Heart left ventricle (tissue), 16 donors: ENCODE data around the gene MAGEA12. TPM values are rescaled to one million over a fixed set of nuclear protein-coding genes. Genes with fewer than 3 reads are reported as not detected.
"Not testable (repeated sequence)": the region's sequence is repeated elsewhere in the genome, so short reads cannot be mapped to it uniquely, and the experiment has no call there.

Experiments
- ATAC-seq, 4 donors: fragments of 200-7000 bp; cut with Tn5 transposase; one replicate each; pipeline ENCODE4 v1.9.1; 2020 to 2022; ENCODE audit warnings: moderate library complexity in 4 of 4, mild to moderate bottlenecking in 3 of 4, moderate number of reproducible peaks in 1 of 4
- DNase-seq, 5 donors: peaks; one replicate each; pipeline ENCODE4 v3.0.0-alpha.2; 2020
- H3K27ac ChIP-seq, 12 donors: fragments of 200-600 bp; sonication (generic) in 4 of 12; one replicate each; pipeline versions ENCODE4 v1.5.0 to v1.8.0; 2016 to 2022; ENCODE audit warnings: mild to moderate bottlenecking in 2 of 12
- H3K27me3 ChIP-seq, 9 donors: fragments of 200-600 bp; sonication (generic) in 2 of 9; one replicate each; pipeline versions ENCODE4 v1.5.1 to v1.8.0; 2016 to 2022; ENCODE audit warnings: mild to moderate bottlenecking in 3 of 9
- H3K36me3 ChIP-seq, 9 donors: fragments of 200-600 bp; sonication (generic) in 2 of 9; one replicate each; pipeline versions ENCODE4 v1.5.0 to v1.8.0; 2018 to 2022; ENCODE audit warnings: mild to moderate bottlenecking in 2 of 9
- H3K4me1 ChIP-seq, 12 donors: fragments of 200-600 bp; sonication (generic) in 4 of 12; one replicate each; pipeline versions ENCODE4 v1.5.0 to v1.8.0; 2016 to 2022; ENCODE audit warnings: mild to moderate bottlenecking in 3 of 12
- H3K4me3 ChIP-seq, 12 donors: fragments of 200-600 bp; sonication (generic) in 4 of 12; one replicate each; pipeline versions ENCODE4 v1.5.0 to v1.8.0; 2017 to 2022; ENCODE audit warnings: mild to moderate bottlenecking in 9 of 12, moderate library complexity in 4 of 12
- H3K9me3 ChIP-seq, 12 donors: fragments of 200-600 bp; sonication (generic) in 4 of 12; one replicate each; pipeline versions ENCODE4 v1.5.0 to v1.8.0; 2016 to 2022; ENCODE audit warnings: mild to moderate bottlenecking in 1 of 12
- POLR2A ChIP-seq, 2 donors: fragments of 450-650 bp; IDR thresholded peaks; one replicate each; pipeline ENCODE4 v1.6.1; 2017; ENCODE audit warnings: antibody characterized with exemption in 2 of 2, mild to moderate bottlenecking in 2 of 2, moderate library complexity in 2 of 2
- WGBS, 4 donors: extraction: QIAGEN DNeasy Blood & Tissue Kit in 2 of 4; methylation state at CpG; one replicate each; pipeline versions ENCODE4 v1.1.5 to v1.1.7; 2013 to 2018; 5-methylcytosine and 5-hydroxymethylcytosine counted together
- intact Hi-C, 10 donors: fragments of 100-400 bp; cut with DNase I; formaldehyde crosslinking; loops; one replicate each; pipeline versions ENCODE4 v1.11.1 to v1.14.2; 2022
- long read RNA-seq, 3 donors: library from polyadenylated mRNA; unstranded; transcript quantifications; one replicate each; pipeline ENCODE4 v2.0.0, GENCODE V29; 2020 to 2021
- polyA plus RNA-seq, 2 donors: library from polyadenylated mRNA; stranded (reverse); fragments of 200-250 nt; gene quantifications; one replicate each; pipeline ENCODE4 v1.2.3, GENCODE V29; 2013
- total RNA-seq, 9 donors: library from RNA; depleted of rRNA in 2 of 9; stranded (reverse); fragments of >200 nt in 2 of 9; fragmentation: NEBNext Ultra II Directional in 3 of 9; extraction: Animal tissue kit (Norgen Biotek cat#: 25700) in 3 of 9; gene quantifications; one replicate each; pipeline versions ENCODE4 v1.1.0 to v1.2.4, GENCODE V29; 2016 to 2023
- TF ChIP-seq, protein P1 (sequence below), 12 donors: fragments of 200-600 bp; sonication (generic) in 4 of 12; IDR thresholded peaks; one replicate each; pipeline versions ENCODE4 v1.5.0 to v1.8.0; 2018 to 2022; ENCODE audit warnings: antibody characterized with exemption in 12 of 12, mild to moderate bottlenecking in 5 of 12
- donor health status: ischemic (EF 13 %, LVEDD 7.1; RV severe dilation, severe dysfunction).
- donor health status: healthy with polysubstance abuse.
- donor health status: DM: no; HTN: yes; CAD: no.
- donor health status: DM: no; HTN: no; CAD: no.
- donor health status: ischemic (EF 25% LVEDD 6.9; RV normal size, moderate dysfunction).
- donor health status: ischemic (EF 25% LVEDD 5.7; RV mildly dilated, moderate dysfunction).
- donor health status: healthy.
- donor health status: DM: yes; HTN: yes; CAD: no.
- donor health status: ischemic (EF 35%, LVEDD 5.7; RV mildly dilated, moderate dysfunction).
- donor health status: nonischemic (EF 11% LVEDD 7.7; RV severe dilation, severe dysfunction).
- donor health status: DM: yes; HTN: yes; CAD: no.
- donor health status: PGD.
- donor health status: ischemic (EF 29% LVEDD 5.4; RV normal size, mild dysfunction).
- donor health status: nonischemic (EF 23%, LVEDD 6.1; RV moderate dilation, normal function).

MAGEA12 gene
- not detected for total RNA-seq
- not detected for polyA plus RNA-seq
- long read RNA-seq, donor 1 = 0 reads
- long read RNA-seq, donor 2 = 0 reads
- long read RNA-seq, donor 3 = 0 reads

- intact Hi-C loops = no loop called here
- ATAC-seq (no peak), DNase-seq (no peak)
- TF ChIP-seq, protein P1, sequence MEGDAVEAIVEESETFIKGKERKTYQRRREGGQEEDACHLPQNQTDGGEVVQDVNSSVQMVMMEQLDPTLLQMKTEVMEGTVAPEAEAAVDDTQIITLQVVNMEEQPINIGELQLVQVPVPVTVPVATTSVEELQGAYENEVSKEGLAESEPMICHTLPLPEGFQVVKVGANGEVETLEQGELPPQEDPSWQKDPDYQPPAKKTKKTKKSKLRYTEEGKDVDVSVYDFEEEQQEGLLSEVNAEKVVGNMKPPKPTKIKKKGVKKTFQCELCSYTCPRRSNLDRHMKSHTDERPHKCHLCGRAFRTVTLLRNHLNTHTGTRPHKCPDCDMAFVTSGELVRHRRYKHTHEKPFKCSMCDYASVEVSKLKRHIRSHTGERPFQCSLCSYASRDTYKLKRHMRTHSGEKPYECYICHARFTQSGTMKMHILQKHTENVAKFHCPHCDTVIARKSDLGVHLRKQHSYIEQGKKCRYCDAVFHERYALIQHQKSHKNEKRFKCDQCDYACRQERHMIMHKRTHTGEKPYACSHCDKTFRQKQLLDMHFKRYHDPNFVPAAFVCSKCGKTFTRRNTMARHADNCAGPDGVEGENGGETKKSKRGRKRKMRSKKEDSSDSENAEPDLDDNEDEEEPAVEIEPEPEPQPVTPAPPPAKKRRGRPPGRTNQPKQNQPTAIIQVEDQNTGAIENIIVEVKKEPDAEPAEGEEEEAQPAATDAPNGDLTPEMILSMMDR (IDR thresholded peaks at IDR 0.05) = no peak
- no peak for TF ChIP-seq POLR2A (IDR thresholded peaks at IDR 0.05)
- Histone ChIP-seq H3K9me3 (no peaks in the 10 kb centered on the region), H3K36me3 (no peaks in the 10 kb centered on the region), H3K4me1 (no peaks in the 10 kb centered on the region), H3K27ac (no peak within 1 kb of the TSS), H3K27me3 (no peaks in the 10 kb centered on the region), H3K4me3 (no peak within 1 kb of the TSS)
- 82 to 92% (median 86%) methylated on average over 9 to 19 of the region's 21 CpGs for WGBS, 4 donors
These were observed at the start of gene MAGEA12, which contains the start of gene CSAG1 for GRCh38 chrX:152733261-152733975. Gene MAGEA12, plus strand, starts transcription at chrX:152733757. Its CDS starts 2,405 bp downstream, at chrX:152736162. Gene CSAG1, minus strand, starts transcription at chrX:152733721. Its CDS starts 1,261 bp downstream, at chrX:152732460.

GRCh38 chrX:152697952-152698931, 35.3 kb upstream of the MAGEA12 start, which contains the start of gene MAGEA3:
Gene MAGEA3, plus strand, starts transcription at chrX:152698794. Its CDS starts 2,039 bp downstream, at chrX:152700833.
- H3K36me3 ChIP-seq, DNase-seq, H3K4me1 ChIP-seq, H3K27me3 ChIP-seq, intact Hi-C loops, ATAC-seq, H3K27ac ChIP-seq, H3K4me3 ChIP-seq, H3K9me3 ChIP-seq: not testable (repeated sequence)
- 62 to 82% methylated on average over 2 to 7 of the region's 34 CpGs; no CpG with 5 or more reads in 2 of the 4 donors for WGBS, 4 donors

- H3K4me1 ChIP-seq, H3K27ac ChIP-seq, ATAC-seq, H3K9me3 ChIP-seq, H3K27me3 ChIP-seq, H3K36me3 ChIP-seq, intact Hi-C loops, H3K4me3 ChIP-seq: not testable (repeated sequence)
- WGBS, 4 donors = 67 to 92% (median 89%) methylated on average over 4 of the region's 5 CpGs
- peak in 1 of 5 donors; percentile 13 for DNase-seq
These were observed 33.2 kb upstream of the MAGEA12 start for GRCh38 chrX:152700390-152700789.

GRCh38 chrX:152706500-152706899, 27.1 kb upstream of the MAGEA12 start:
- H3K9me3 ChIP-seq, H3K27ac ChIP-seq, H3K27me3 ChIP-seq, intact Hi-C loops, H3K4me3 ChIP-seq, H3K36me3 ChIP-seq, DNase-seq, H3K4me1 ChIP-seq: not testable (repeated sequence)
- 63 to 81% (median 75%) methylated on average over 2 of the region's 7 CpGs for WGBS, 4 donors
- ATAC-seq = peak in 2 of 4 donors; percentile 24 to 42

DNA sequence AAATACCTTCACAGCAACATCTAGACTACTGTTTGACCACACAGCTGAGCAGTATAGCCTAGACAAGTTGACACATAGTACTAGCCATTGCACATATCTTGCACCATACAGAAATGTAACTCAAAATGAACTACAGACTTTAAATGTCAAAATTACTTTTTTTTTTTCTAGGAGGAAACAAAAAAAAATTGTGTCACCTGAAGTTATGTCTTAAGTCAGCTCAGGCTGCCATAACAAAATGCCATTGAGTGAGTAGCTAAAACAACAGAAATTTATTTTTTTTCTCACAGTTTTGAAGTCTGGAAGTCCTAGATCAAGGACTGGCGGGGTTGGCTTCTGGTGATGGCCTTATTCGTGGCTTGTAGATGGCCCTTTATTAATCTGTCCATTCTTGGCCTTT, 24.4 kb upstream of the MAGEA12 start, which contains the start of gene CSAG2:
CSAG2 (minus strand) TSS at position 101 of the 400 bp plus-strand sequence. CDS start 161 bp downstream, outside the sequence.
- H3K9me3 ChIP-seq, H3K4me3 ChIP-seq, DNase-seq, H3K36me3 ChIP-seq, H3K4me1 ChIP-seq, ATAC-seq, H3K27ac ChIP-seq, H3K27me3 ChIP-seq, intact Hi-C loops: not testable (repeated sequence)
- no CpG with 5 or more reads among the region's 2 CpGs for WGBS, 4 donors

GRCh38 chrX:152713195-152713594, 20.4 kb upstream of the MAGEA12 start:
- H3K27ac ChIP-seq, H3K4me3 ChIP-seq, H3K4me1 ChIP-seq, H3K36me3 ChIP-seq, DNase-seq, ATAC-seq, intact Hi-C loops, H3K9me3 ChIP-seq, H3K27me3 ChIP-seq: not testable (repeated sequence)
- WGBS, 4 donors = no CpG with 5 or more reads among the region's 5 CpGs

DNA sequence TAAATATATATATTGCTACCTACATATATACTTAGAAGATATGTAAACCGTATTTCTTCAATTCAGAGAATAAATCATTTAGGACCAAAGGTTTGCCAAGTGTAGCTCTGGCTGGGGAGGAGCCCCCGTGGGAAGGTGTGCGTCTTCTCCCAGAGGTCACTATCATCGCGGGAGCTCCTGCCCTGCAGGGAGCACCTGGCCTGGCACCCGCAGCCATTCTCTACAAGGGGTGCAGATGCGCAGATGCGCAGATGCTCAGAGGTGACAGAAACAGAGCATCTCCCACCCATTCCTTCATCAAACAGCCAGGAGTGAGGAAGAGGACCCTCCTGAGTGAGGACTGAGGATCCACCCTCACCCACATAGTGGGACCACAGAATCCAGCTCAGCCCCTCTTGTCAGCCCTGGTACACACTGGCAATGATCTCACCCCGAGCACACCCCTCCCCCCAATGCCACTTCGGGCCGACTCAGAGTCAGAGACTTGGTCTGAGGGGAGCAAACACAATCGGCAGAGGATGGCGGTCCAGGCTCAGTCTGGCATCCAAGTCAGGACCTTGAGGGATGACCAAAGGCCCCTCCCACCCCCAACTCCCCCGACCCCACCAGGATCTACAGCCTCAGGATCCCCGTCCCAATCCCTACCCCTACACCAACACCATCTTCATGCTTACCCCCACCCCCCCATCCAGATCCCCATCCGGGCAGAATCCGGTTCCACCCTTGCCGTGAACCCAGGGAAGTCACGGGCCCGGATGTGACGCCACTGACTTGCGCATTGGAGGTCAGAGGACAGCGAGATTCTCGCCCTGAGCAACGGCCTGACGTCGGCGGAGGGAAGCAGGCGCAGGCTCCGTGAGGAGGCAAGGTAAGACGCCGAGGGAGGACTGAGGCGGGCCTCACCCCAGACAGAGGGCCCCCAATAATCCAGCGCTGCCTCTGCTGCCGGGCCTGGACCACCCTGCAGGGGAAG, 19.5 kb upstream of the MAGEA12 start, which contains the start of gene MAGEA2B:
MAGEA2B (plus strand) TSS at position 814 of the 973 bp plus-strand sequence. CDS start 2,479 bp downstream, outside the sequence.
- DNase-seq, intact Hi-C loops, H3K27me3 ChIP-seq, H3K4me1 ChIP-seq, H3K36me3 ChIP-seq, ATAC-seq, H3K9me3 ChIP-seq, H3K4me3 ChIP-seq, H3K27ac ChIP-seq: not testable (repeated sequence)
- WGBS, 4 donors = no CpG with 5 or more reads among the region's 35 CpGs
